Upper lobe of left lung (tissue), 6 donors: ENCODE measurements around the gene PMPCA. TPM values are rescaled to one million over a fixed set of nuclear protein-coding genes. Genes with fewer than 3 reads are reported as not detected.
A peak's percentile ranks its signal among the peaks of the same experiment; 100 is the strongest.

ENCODE experiments used
- ATAC-seq, 2 donors: fragments of 200-7000 bp; cut with Tn5 transposase; one replicate each; pipeline ENCODE4 v1.9.1; 2022; ENCODE audit warnings: mild to moderate bottlenecking in 2 of 2, moderate library complexity in 2 of 2; ENCODE audit not compliant: low FRiP score in 2 of 2
- DNase-seq, 2 donors: peaks; one replicate each; pipeline ENCODE4 v3.0.0-alpha.2; 2019 to 2020
- H3K27ac ChIP-seq, 4 donors: fragments of 200-600 bp; sonication (generic); one replicate each; pipeline ENCODE4 v1.5.1; 2016 to 2019
- H3K27me3 ChIP-seq, 4 donors: fragments of 200-600 bp; sonication (generic); one replicate each; pipeline ENCODE4 v1.5.1; 2017 to 2019
- H3K36me3 ChIP-seq, 4 donors: fragments of 200-600 bp; sonication (generic); one replicate each; pipeline ENCODE4 v1.5.1; 2016 to 2019
- H3K4me1 ChIP-seq, 4 donors: fragments of 200-600 bp; sonication (generic); one replicate each; pipeline ENCODE4 v1.5.1; 2018 to 2019
- H3K4me3 ChIP-seq, 4 donors: fragments of 200-600 bp; sonication (generic); one replicate each; pipeline ENCODE4 v1.5.1; 2017 to 2019; ENCODE audit warnings: mild to moderate bottlenecking in 2 of 4, moderate library complexity in 1 of 4
- H3K9me3 ChIP-seq, 4 donors: fragments of 200-600 bp; sonication (generic); one replicate each; pipeline ENCODE4 v1.5.1; 2018 to 2019
- EP300 ChIP-seq, 4 donors: sonication (generic); formaldehyde crosslinking; IDR thresholded peaks; one replicate each; pipeline ENCODE4 v1.5.1; 2017; ENCODE audit warnings: antibody characterized with exemption in 4 of 4, control low read depth in 2 of 4
- POLR2A ChIP-seq, 4 donors: fragments of 450-650 bp; IDR thresholded peaks; one replicate each; pipeline ENCODE4 v1.5.1; 2016 to 2017; ENCODE audit warnings: antibody characterized with exemption in 4 of 4, mild to moderate bottlenecking in 2 of 4
- POLR2AphosphoS5 ChIP-seq, 2 donors: sonication (generic); formaldehyde crosslinking; IDR thresholded peaks; one replicate each; pipeline ENCODE4 v1.5.1; 2017; ENCODE audit warnings: antibody characterized with exemption in 2 of 2
- WGBS, 2 donors: methylation state at CpG; one replicate each; pipeline ENCODE4 v1.1.5; 2017 to 2018; 5-methylcytosine and 5-hydroxymethylcytosine counted together
- total RNA-seq, 6 donors: library from RNA; depleted of rRNA in 4 of 6; stranded (reverse); fragments of >200 nt in 4 of 6; gene quantifications; one replicate each; pipeline versions ENCODE4 v1.1.0 to v1.2.1, GENCODE V29; 2016 to 2021
- TF ChIP-seq, protein P1 (sequence below), 6 experiments: fragments of 450-650 bp in 4 of 6; fragments of 200-600 bp in 2 of 6; sonication (generic) in 2 of 6; IDR thresholded peaks; one replicate each; pipeline ENCODE4 v1.5.1; 2016 to 2019; ENCODE audit warnings: antibody characterized with exemption in 6 of 6
- donor health status: DM: no; HTN: no; CAD: no; lungs with moderate emphysema.
- donor health status: DM: no; HTN: yes; CAD: no; lungs with severe emphysema.

PMPCA gene
- total RNA-seq, 6 donors from 2014 or later: 30.4 to 48.2 (median 41.0) TPM

DNA sequence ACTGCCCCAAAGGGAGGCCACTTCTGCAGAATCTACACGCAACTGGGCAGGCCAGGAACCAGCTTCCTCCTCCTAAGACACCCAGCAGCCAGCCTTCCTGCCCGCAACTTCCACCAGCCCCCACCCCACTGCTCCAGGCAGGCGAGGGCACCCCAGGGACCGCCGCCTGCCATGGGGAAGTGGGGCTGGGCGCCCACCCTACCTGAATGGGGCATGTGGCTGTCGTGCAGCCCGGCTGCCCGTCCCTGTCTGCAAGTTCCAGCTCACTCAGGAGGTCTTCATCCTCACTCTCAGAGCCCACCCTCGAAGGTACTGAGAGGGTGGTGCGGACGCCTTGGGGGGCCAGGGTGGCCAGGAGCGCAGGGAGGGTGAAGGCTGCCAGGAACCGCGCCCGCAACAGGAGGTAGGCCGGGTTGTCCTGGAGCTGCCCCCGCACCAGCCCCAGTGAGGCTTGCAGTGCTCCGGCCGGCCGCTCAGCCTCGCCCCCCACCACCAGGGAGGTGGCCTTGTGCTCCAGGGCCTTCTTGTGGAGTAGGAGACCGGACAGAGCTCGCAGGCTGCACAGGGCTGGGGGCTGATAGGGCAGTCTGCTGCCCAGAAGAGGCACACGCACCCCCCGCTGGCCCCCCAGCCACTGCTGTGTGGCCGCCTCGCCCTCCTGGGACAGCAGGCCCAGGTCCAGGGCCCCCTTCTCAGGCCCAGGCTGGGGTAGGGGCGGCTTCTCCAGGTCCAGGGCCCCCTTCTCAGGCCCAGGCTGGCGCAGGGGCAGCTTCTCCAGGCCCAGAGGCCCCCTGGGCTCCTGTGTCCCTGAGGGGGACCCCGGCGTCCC is 32.9 kb upstream of the PMPCA start:
- TF ChIP-seq EP300 (IDR thresholded peaks at IDR 0.05): no peak
- TF ChIP-seq POLR2AphosphoS5 (IDR thresholded peaks at IDR 0.05): no peak
- no peak for TF ChIP-seq POLR2A (IDR thresholded peaks at IDR 0.05)
- TF ChIP-seq, protein P1, sequence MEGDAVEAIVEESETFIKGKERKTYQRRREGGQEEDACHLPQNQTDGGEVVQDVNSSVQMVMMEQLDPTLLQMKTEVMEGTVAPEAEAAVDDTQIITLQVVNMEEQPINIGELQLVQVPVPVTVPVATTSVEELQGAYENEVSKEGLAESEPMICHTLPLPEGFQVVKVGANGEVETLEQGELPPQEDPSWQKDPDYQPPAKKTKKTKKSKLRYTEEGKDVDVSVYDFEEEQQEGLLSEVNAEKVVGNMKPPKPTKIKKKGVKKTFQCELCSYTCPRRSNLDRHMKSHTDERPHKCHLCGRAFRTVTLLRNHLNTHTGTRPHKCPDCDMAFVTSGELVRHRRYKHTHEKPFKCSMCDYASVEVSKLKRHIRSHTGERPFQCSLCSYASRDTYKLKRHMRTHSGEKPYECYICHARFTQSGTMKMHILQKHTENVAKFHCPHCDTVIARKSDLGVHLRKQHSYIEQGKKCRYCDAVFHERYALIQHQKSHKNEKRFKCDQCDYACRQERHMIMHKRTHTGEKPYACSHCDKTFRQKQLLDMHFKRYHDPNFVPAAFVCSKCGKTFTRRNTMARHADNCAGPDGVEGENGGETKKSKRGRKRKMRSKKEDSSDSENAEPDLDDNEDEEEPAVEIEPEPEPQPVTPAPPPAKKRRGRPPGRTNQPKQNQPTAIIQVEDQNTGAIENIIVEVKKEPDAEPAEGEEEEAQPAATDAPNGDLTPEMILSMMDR (IDR thresholded peaks at IDR 0.05): no peak
- ATAC-seq (no peak), DNase-seq (peak in 1 of 2 donors; percentile 78)
- Histone ChIP-seq H3K4me1 (peaks cover 5 to 11% (median 7%) of the 10 kb centered on the region in 4 donors), H3K9me3 (no peaks in the 10 kb centered on the region), H3K27me3 (no peaks in the 10 kb centered on the region), H3K36me3 (peaks cover 0 to 43% (median 34%) of the 10 kb centered on the region in 4 donors), H3K4me3 (no peak overlapping the region), H3K27ac (no peak overlapping the region)
- 86 to 93% methylated on average over 8 to 27 of the region's 32 CpGs for WGBS, 2 donors

DNA sequence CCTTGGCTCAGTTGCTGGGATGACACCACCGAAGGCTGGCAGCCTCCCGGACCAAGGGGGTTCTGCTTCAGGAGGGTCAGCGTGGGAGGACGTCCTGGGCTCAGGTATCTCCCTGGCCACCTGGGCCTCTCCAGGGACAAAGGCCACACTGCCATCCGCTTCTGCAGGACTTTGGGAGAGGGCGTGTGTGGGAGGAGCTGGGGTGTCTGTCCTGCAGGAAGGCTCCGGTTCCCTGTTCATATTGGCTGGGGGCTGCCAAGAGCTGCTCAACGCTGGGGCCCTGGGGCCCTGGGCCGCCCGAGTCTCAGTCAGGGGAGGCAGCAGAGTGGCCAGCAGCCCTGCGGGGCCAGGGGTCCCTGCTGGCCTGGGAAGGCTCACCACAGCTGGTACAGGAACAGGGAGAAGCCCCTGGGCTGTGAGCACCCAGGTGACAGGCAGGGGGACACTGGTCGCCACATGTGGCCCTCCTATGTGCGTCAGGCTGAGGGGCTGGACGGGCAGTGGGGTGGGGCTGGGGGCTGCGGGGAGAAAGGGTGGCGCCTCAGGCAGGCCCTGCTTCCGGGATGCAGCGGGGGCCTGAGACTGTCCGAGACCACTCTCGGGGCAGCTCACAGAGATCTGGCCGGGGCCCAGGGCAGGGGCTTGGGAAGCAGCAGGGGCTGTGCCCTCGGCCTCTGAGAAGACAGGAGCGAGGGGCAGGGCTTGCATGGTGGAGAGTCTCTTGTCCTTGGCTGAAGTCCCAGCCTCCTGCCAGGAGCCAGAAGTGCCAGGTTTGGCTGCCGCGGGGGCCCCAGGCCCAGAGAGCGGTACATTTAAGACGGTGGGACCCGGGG is 32.1 kb upstream of the PMPCA start:
- 87 to 88% methylated on average over 9 to 27 of the region's 28 CpGs for whole genome bisulfite sequencing, 2 donors
- Histone ChIP-seq H3K9me3 (no peaks in the 10 kb centered on the region), H3K27me3 (no peaks in the 10 kb centered on the region), H3K36me3 (peaks cover 0 to 52% (median 42%) of the 10 kb centered on the region in 4 donors), H3K4me1 (peaks cover 0 to 3% (median under 1%) of the 10 kb centered on the region in 4 donors), H3K4me3 (no peak overlapping the region), H3K27ac (no peak overlapping the region)
- peak in 1 of 2 donors; percentile 83 for DNase-seq
- TF ChIP-seq POLR2A (IDR thresholded peaks at IDR 0.05): no peak
- TF ChIP-seq, protein P1 (IDR thresholded peaks at IDR 0.05): no peak
- no peak for TF ChIP-seq EP300 (IDR thresholded peaks at IDR 0.05)
- ATAC-seq: no peak

DNA sequence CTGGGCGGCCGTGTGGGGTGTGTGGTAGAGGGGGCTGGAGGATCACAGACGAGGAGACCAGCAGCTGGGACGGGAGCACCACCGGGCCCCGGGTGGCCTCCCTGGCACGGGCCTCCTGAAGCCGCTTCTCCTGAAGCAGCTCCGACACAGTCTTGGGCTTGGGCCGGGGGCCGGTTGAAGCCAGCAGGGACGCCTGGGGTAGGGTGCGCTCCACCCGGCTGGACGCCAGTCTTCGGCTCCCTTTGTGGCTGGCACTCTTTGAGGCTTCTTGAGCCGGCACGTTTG is 31.5 kb upstream of the PMPCA start:
- TF ChIP-seq POLR2A (IDR thresholded peaks at IDR 0.05) (no peak), EP300 (IDR thresholded peaks at IDR 0.05) (no peak), POLR2AphosphoS5 (IDR thresholded peaks at IDR 0.05) (no peak)
- TF ChIP-seq, protein P1 (IDR thresholded peaks at IDR 0.05): no peak
- Histone ChIP-seq H3K4me1 (no peaks in the 10 kb centered on the region), H3K36me3 (peaks cover 0 to 57% (median 48%) of the 10 kb centered on the region in 4 donors), H3K27me3 (no peaks in the 10 kb centered on the region), H3K4me3 (no peak overlapping the region), H3K9me3 (no peaks in the 10 kb centered on the region), H3K27ac (no peak overlapping the region)
- 82 to 88% methylated on average over 6 to 18 of the region's 18 CpGs for WGBS, 2 donors
- DNase-seq (no peak), ATAC-seq (no peak)

DNA sequence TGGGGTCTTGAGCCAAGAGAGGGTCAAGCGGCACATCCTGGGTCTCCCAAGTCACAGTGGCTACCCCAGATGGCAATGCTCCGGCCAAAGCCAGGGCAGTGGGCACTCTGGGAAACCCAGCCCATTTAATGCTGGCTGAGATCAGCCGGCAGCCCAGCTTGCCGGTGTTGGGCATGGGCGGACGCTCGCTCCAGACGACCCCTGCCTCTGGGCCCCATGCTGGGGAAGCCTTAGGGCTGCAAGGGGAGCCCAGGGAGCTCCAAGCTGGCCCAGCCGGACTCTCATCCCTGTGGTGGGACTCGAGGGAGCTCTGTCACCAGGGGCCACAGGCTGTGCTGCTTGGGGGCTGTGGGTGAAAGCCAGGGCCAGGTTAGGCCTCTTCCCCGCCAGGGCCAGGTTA is 31.1 kb upstream of the PMPCA start:
- Histone ChIP-seq H3K36me3 (peaks cover 0 to 62% (median 52%) of the 10 kb centered on the region in 4 donors), H3K27ac (no peak overlapping the region), H3K4me1 (no peaks in the 10 kb centered on the region), H3K27me3 (no peaks in the 10 kb centered on the region), H3K9me3 (no peaks in the 10 kb centered on the region), H3K4me3 (no peak overlapping the region)
- TF ChIP-seq POLR2AphosphoS5 (IDR thresholded peaks at IDR 0.05): no peak
- TF ChIP-seq, protein P1 (IDR thresholded peaks at IDR 0.05): no peak
- TF ChIP-seq POLR2A (IDR thresholded peaks at IDR 0.05): no peak
- TF ChIP-seq EP300 (IDR thresholded peaks at IDR 0.05): no peak
- ATAC-seq: no peak
- DNase-seq: peak in 1 of 2 donors; percentile 52
- WGBS, 2 donors: 90 to 100% methylated on average over 2 to 8 of the region's 11 CpGs
